HL-60 (cell line): ENCODE data around the gene GRAMD2A.

Experiments
- GABPA ChIP-seq: IDR thresholded peaks from 2 replicates; pipeline ENCODE4 v1.6.1; 2012; ENCODE audit warnings: low read depth
- POLR2AphosphoS5 ChIP-seq: IDR thresholded peaks from 2 replicates; pipeline ENCODE4 v1.6.1; 2012; ENCODE audit warnings: low read depth
- SPI1 ChIP-seq: IDR thresholded peaks from 2 replicates; pipeline ENCODE4 v1.6.1; 2012; ENCODE audit warnings: low read depth, mild to moderate bottlenecking, borderline replicate concordance
- TF ChIP-seq, protein P1 (sequence below): IDR thresholded peaks from one replicate; pipeline ENCODE4 v1.5.1; 2011; ENCODE audit warnings: low read length, control low read depth, inconsistent platforms; ENCODE audit not compliant: insufficient read depth
- TF ChIP-seq, protein P2 (sequence below): IDR thresholded peaks from 2 replicates; pipeline ENCODE4 v1.6.1; 2012; ENCODE audit warnings: low read depth; ENCODE audit not compliant: insufficient replicate concordance

GRCh38 chr15:72131922-72132321, 65.7 kb downstream of the GRAMD2A start:
- TF ChIP-seq, protein P1, sequence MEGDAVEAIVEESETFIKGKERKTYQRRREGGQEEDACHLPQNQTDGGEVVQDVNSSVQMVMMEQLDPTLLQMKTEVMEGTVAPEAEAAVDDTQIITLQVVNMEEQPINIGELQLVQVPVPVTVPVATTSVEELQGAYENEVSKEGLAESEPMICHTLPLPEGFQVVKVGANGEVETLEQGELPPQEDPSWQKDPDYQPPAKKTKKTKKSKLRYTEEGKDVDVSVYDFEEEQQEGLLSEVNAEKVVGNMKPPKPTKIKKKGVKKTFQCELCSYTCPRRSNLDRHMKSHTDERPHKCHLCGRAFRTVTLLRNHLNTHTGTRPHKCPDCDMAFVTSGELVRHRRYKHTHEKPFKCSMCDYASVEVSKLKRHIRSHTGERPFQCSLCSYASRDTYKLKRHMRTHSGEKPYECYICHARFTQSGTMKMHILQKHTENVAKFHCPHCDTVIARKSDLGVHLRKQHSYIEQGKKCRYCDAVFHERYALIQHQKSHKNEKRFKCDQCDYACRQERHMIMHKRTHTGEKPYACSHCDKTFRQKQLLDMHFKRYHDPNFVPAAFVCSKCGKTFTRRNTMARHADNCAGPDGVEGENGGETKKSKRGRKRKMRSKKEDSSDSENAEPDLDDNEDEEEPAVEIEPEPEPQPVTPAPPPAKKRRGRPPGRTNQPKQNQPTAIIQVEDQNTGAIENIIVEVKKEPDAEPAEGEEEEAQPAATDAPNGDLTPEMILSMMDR: no peak
- TF ChIP-seq, protein P2, sequence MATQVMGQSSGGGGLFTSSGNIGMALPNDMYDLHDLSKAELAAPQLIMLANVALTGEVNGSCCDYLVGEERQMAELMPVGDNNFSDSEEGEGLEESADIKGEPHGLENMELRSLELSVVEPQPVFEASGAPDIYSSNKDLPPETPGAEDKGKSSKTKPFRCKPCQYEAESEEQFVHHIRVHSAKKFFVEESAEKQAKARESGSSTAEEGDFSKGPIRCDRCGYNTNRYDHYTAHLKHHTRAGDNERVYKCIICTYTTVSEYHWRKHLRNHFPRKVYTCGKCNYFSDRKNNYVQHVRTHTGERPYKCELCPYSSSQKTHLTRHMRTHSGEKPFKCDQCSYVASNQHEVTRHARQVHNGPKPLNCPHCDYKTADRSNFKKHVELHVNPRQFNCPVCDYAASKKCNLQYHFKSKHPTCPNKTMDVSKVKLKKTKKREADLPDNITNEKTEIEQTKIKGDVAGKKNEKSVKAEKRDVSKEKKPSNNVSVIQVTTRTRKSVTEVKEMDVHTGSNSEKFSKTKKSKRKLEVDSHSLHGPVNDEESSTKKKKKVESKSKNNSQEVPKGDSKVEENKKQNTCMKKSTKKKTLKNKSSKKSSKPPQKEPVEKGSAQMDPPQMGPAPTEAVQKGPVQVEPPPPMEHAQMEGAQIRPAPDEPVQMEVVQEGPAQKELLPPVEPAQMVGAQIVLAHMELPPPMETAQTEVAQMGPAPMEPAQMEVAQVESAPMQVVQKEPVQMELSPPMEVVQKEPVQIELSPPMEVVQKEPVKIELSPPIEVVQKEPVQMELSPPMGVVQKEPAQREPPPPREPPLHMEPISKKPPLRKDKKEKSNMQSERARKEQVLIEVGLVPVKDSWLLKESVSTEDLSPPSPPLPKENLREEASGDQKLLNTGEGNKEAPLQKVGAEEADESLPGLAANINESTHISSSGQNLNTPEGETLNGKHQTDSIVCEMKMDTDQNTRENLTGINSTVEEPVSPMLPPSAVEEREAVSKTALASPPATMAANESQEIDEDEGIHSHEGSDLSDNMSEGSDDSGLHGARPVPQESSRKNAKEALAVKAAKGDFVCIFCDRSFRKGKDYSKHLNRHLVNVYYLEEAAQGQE: no peak
- TF ChIP-seq SPI1 (no peak), GABPA (no peak), POLR2AphosphoS5 (no peak)
